ENCODE data around the gene PTPRE.

DNA sequence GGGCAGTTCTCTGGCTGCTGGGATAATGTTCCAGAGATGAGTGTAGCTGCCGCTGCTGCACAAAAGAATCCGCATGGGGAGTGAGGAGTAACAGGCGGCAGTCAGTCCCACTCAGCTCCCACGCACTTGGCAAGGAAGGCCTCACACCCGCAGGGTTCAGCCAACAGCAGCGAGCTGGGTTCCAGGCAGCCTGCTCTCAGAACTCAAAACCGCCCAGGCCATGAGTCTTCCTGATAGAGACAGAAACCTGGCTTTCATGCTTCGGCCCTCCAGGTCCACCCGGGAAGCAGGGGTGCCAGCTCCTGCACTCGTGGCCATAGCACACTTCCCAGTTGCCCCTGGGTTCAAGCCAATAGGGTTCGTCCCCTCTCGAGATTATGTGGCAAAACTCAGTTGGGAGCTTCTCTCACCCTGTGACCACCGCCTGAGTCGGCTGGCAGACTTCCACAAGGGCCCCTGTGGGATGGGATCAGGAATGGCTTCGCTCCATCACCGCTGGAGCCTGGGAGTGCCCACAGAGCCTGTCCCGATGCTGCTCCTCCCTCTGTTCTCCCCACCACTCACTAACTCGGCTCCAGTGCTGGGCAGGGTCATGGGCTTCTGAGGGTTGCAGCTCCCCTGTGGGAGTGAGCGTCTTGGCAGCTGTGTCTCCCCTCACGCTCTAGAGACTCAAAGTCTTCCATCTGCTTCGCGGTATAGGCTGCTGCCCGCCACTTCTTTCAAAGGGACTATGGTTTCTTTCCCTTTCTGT is 34.7 kb upstream of the PTPRE start:
- TF ChIP-seq GATA3 (IDR thresholded peaks at IDR 0.05; ENCODE audit: low read depth, low read length) (no peak), GATA2 (IDR thresholded peaks at IDR 0.05; ENCODE audit: low read depth, low read length) (no peak)

Data from SH-SY5Y (cell line).